GF-D8 (cell line): Measurements from ENCODE around the gene SLC52A1.
"Not testable (repeated sequence)": the region's sequence is repeated elsewhere in the genome, so short reads cannot be mapped to it uniquely, and the experiment has no call there.

Experiments used
- DNase-seq: peaks from one replicate; lab custom pipeline; 2025; lab: John Stamatoyannopoulos, UW

SLC52A1 gene

GRCh38 chr17:5031365-5032082 is 3.7 kb downstream of the SLC52A1 start:
- DNase-seq = peak; percentile 57

DNA sequence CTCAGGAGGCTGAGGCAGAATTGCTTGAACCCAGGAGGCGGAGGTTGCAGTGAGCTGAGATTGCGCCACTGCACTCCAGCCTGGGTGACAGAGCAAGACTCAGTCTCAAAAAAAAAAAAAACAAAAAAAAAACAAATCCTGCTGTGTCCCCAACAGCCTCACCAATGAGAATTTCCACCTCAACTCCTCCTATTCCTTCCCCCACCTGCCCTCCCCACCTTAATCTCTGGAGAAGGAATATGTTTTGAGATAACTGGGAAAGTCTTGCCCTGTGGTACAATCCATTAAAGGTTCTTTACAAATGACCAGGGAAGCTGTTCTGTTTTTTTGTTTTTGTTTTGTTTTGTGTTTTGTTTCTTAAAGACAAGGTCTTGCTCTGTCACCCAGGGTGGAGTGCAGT is 5.1 kb downstream of the SLC52A1 start:
- DNase-seq = not testable (repeated sequence)

- DNase-seq = no peak
These were observed 7.3 kb downstream of the SLC52A1 start for GRCh38 chr17:5027916-5028315.

GRCh38 chr17:5027299-5027698 is 7.9 kb downstream of the SLC52A1 start:
- DNase-seq = no peak

DNA sequence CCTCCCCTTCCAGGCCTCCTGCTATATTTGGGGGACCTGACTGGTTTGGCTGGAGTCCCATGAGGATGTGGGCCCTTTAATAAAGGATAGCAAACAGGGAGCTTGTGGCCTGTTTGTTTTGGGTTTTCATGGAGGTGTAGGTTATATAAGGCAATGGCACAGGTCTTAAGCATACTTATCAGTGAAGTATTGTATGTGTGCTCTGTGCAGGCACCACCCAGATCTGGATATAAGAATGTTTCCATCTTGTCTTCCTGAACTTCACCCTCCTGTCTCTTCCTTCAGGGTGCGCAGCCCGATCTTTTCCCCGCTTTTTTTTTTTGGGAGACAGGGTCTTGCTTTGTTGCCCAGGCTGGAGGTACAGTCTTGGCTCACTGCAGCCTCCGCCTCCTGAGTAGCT is 10.6 kb downstream of the SLC52A1 start:
- DNase-seq = no peak

DNA sequence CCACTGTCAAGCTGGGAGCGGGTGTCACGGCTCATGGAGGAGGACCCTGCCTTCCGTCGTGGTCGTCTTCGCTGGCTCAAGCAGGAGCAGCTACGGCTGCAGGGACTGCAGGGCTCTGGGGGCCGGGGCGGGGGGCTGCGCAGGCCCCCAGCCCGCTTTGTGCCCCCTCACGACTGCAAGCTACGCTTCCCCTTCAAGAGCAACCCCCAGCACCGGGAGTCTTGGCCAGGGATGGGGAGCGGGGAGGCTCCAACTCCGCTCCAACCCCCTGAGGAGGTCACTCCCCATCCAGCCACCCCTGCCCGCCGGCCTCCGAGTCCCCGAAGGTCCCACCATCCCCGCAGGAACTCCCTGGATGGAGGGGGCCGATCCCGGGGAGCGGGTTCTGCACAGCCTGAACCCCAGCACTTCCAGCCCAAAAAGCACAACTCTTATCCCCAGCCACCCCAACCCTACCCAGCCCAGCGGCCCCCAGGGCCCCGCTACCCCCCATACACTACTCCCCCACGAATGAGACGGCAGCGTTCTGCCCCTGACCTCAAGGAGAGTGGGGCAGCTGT is 11.6 kb downstream of the SLC52A1 start:
- DNase-seq = no peak

DNA sequence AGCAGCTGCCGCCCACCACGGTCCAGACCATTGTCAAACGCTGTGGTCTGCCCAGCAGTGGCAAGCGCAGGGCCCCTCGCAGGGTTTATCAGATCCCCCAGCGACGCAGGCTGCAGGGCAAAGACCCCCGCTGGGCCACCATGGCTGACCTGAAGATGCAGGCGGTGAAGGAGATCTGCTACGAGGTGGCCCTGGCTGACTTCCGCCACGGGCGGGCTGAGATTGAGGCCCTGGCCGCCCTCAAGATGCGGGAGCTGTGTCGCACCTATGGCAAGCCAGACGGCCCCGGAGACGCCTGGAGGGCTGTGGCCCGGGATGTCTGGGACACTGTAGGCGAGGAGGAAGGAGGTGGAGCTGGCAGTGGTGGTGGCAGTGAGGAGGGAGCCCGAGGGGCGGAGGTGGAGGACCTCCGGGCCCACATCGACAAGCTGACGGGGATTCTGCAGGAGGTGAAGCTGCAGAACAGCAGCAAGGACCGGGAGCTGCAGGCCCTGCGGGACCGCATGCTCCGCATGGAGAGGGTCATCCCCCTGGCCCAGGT is 13.0 kb downstream of the SLC52A1 start:
- DNase-seq = no peak

- DNase-seq = no peak
These were observed 14.7 kb downstream of the SLC52A1 start for GRCh38 chr17:5020502-5021023.

DNA sequence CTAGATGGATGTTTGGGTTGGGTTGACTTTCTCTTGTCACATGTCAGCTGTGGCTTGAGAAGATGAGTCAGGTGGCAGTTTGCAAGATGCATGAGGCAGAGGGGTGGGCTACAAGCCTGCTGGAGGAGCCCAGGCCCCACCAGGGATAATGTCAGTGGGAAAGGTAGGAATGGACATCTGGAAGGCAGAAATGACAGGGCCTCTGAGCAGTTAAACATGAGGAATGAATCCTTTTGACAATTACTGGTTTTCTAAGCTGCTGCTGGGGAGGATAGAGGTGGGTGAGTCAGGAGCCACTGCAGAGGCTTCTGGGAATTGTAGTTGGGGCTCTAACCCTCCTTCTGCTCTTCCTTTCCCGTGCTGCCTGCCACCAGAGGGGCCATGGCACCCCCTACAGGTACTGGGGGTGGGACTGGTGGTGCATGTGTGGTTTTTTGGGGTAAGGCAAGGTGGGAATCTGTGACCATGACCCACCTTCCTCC is 15.7 kb downstream of the SLC52A1 start:
- no peak for DNase-seq

GRCh38 chr17:5014357-5014756 is 20.9 kb downstream of the SLC52A1 start:
- no peak for DNase-seq

- no peak for DNase-seq
These were observed 23.3 kb downstream of the SLC52A1 start for GRCh38 chr17:5011928-5012327.

DNA sequence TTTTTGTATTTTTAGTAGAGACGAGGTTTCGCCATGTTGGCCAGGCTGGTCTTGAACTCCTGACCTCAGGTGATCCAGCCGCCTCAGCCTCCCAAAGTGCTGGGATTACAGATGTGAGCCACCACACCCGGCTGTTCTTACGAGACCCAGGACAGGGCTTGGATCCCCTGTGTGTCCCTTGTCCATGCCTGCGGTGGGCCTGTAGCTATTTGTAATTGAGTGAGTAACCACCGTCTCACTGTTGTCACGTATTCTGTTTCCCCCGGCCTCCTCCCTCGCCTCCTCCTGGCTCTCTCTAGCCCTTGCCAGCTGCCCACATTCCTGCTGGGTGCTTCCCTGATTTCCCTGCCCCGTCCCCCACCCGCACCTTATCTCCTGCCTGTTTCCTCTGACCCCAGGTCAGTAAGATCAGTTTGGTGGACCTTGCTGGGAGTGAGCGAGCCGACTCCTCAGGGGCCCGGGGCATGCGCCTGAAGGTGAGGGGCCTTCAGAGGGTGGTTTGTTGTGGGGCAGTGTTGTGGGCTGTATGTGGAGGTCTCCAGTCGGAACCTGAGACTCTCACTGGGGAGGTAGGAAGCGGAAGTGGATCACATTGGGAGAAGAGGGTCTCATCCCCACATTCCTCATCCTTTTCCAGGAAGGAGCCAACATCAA is 31.9 kb downstream of the SLC52A1 start:
- no peak for DNase-seq

- no peak for DNase-seq
These were observed 33.0 kb downstream of the SLC52A1 start for GRCh38 chr17:5002121-5002788.

GRCh38 chr17:5000237-5000639 is 35.0 kb downstream of the SLC52A1 start:
- no peak for DNase-seq

DNA sequence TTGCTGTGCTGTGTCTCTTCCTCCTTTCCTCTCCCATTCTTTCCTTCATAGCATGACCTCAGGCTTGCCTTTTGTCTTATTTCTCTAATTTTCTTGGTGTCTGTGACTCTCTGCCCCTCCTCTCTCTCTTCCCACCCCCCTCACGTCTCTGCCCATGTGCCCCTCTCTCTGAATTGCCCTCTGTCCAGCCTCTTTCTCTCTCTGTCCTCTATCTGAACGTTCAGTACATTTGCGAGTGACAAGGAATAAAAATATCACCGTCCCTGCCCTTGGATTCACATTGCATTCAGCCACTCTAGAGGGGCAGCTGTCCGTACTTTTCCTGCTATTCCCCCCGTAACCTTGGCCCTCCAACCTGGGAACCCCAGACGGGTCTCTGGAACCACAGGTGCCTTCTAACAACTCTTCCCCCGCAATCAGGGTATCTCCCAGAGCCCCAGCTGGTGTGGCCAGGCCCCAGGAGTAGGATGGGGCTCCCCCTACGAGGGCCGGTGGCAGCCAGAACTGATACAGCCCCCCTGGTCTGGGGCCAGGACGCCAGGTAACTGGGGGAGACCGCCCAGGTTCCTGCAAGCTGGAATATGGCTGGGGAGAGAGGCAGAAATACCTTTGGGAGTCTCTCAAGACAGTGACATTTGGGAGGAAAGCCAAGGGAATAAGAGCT is 35.7 kb downstream of the SLC52A1 start:
- no peak for DNase-seq

GRCh38 chr17:4998732-4999429 is 36.3 kb downstream of the SLC52A1 start:
- no peak for DNase-seq

DNA sequence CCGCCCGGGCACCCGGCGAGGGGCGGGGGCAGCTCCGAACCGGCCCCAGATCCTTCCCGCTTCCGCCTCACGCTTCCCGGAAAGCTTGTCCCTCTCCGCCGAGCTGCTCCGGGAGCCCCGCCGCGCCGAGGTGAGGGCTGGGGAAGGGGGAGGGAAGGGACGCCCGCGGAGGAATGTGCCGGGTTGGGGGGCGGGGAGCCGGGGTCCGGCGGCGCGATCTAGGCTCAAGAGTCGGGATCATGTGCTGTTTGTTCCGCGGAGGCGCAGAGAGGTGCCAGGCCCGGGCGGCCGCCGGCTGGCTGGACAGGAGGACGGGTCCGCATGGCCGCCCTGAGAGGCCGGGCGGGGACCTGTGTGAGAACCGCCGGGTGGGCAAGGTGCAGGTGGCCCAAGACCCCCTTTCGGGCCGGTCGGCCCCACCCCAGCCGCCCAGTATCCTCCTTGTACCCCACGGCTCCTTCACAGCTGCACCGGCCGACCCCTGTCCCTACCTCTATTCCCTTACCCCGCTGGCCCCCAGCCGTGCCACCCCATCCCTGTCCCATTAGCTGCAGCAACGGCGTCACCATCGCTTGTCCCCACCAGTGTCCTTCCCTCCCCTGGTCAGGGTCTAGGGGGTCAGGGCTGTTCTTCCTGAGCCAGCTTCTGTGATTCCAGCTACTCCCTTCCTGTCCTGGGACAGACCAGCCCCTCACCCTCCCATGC is 37.0 kb downstream of the SLC52A1 start:
- DNase-seq = no peak

- peak; percentile 7 for DNase-seq
These were observed 37.8 kb downstream of the SLC52A1 start, which contains the start of the genes INCA1 and KIF1C for GRCh38 chr17:4997302-4998026. Gene INCA1 (minus strand): TSS chr17:4997522. CDS start chr17:4994437, 3,085 bp downstream. Gene KIF1C (plus strand): TSS chr17:4997950. CDS start chr17:5000247, 2,297 bp downstream.

DNA sequence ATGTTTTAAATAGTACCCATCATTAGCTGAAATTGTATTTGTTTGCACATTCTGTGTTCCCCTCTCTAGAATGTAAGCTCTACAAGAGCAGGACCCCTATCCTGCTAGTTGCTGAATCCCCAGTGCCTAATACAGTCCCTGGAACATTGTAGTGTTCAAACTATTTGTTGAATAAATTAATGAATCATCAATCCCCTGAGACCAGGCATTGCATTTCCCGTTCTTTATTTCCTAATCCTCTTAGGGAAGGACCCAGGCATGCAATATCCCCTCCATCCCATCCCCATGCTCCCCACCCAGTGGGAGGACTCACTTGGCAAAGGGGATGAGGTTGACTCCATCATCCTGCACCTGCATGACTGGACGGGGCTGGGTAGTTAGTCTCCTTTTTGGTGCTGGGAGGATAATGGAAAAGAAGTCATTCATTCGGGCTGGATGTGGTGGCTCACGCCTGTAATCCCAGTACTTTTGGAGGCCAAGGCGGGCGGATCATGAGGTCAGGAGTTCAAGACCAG is 41.1 kb downstream of the SLC52A1 start:
- DNase-seq = no peak
